GM12891 (cell line): Measurements from ENCODE around the gene SNX9.

Experiments used
- PAX5 ChIP-seq: IDR thresholded peaks from 2 replicates; pipeline ENCODE4 v1.6.1; 2011; ENCODE audit warnings: low read length, moderate library complexity, mild to moderate bottlenecking; ENCODE audit not compliant: insufficient read depth, severe bottlenecking
- POLR2A ChIP-seq: IDR thresholded peaks from 2 replicates; pipeline ENCODE4 v1.6.1; 2011; ENCODE audit warnings: low read depth, low read length, control low read depth
- POLR2AphosphoS5 ChIP-seq: IDR thresholded peaks from 2 replicates; pipeline ENCODE4 v1.6.1; 2011; ENCODE audit warnings: low read depth, low read length, control low read depth
- POU2F2 ChIP-seq: IDR thresholded peaks from 2 replicates; pipeline ENCODE4 v1.6.1; 2011; ENCODE audit warnings: low read depth, mild to moderate bottlenecking, control low read depth, low read length, moderate library complexity
- SPI1 ChIP-seq: IDR thresholded peaks from 2 replicates; pipeline ENCODE4 v1.6.1; 2011; ENCODE audit warnings: low read depth, low read length, control low read depth
- TAF1 ChIP-seq: IDR thresholded peaks from 2 replicates; pipeline ENCODE4 v1.6.1; 2011; ENCODE audit warnings: low read depth, low read length, control low read depth

DNA sequence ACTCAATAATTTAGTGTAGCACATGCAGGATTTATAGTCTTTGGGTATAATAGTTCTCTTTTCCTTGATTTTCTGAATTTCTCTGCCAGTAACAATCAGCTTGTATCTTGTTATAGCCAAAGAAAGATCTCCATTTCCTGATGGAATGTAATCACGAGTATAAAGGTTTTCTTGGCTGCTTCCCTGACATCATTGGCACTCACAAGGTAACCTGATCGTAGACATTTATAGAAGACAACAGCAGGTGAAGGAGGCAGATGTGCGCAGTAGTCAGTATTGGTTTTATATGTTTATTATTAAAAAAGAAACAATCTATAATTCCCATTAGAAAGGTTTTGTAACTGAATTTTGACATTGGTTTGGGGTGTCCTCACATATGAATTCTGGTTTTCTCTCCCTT lies 114.3 kb downstream of the SNX9 start:
- TF ChIP-seq POLR2AphosphoS5 (no peak), TAF1 (no peak), POLR2A (no peak), SPI1 (no peak), PAX5 (no peak), POU2F2 (no peak)
